H1 (cell line): ENCODE measurements around the gene TIGD6. TPM values are rescaled to one million over a fixed set of nuclear protein-coding genes. Genes with fewer than 3 reads are reported as not detected.

Experiments used
- SIRT6 ChIP-seq: IDR thresholded peaks from one replicate; pipeline ENCODE4 v1.7.1; 2012; ENCODE audit warnings: low read length, inconsistent platforms
- polyA plus RNA-seq, 7 experiments: library from polyadenylated mRNA; depleted of rRNA in 3 of 7; stranded (reverse) in 5 of 7; unstranded in 2 of 7; fragments of >200 nt in 5 of 7; fragments of 200-250 nt in 2 of 7; gene quantifications; 1 replicate in 5 of 7; 2 replicates in 1 of 7; 4 replicates in 1 of 7; pipeline versions ENCODE4 v1.2.1 to v1.2.3, GENCODE V29; 2011 to 2013; ENCODE audit warnings: missing spikeins in 2 of 7, mixed read lengths in 2 of 7
- total RNA-seq: library from RNA; stranded (reverse); fragmentation: NEBNext Ultra II Directional; extraction: Animal tissue kit (Norgen Biotek cat#: 25700); gene quantifications from 2 replicates; pipeline ENCODE4 v1.2.1, GENCODE V29; 2021
- TF ChIP-seq, protein P1 (sequence below): IDR thresholded peaks from 2 replicates; pipeline ENCODE4 v1.6.1; 2011; ENCODE audit warnings: low read length, improper control_type of control experiment

Gene TIGD6
- total and polyA plus RNA-seq, 2 of the 8 experiments (the other 6 are each of a cell fraction or from before 2014, with no cell fraction given): 1.3 to 2.4 TPM

DNA sequence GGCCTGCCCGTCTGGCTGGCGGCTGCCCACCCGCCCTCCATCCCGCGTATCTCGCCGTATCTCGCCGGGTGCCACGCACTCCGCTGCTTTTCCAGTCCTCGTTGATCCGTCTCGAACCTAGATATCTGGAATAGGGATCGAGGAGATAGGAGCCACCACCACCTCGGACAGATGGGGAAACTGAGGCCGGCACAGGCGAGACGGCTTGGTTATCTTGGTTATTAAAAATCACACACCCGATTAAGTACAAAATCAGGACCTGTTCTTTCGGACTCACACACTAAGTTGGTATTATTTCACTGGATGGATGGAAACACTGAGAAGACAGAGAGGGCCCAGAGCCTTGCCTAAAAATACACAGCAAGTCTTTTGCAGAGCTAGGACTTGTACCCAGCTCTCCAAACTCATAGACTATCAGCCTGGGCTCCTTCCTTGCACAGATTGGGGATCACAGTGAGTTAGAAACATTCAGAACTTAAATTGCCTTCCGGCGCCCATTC is 39.2 kb downstream of the TIGD6 start (continued):
- TF ChIP-seq, protein P1, sequence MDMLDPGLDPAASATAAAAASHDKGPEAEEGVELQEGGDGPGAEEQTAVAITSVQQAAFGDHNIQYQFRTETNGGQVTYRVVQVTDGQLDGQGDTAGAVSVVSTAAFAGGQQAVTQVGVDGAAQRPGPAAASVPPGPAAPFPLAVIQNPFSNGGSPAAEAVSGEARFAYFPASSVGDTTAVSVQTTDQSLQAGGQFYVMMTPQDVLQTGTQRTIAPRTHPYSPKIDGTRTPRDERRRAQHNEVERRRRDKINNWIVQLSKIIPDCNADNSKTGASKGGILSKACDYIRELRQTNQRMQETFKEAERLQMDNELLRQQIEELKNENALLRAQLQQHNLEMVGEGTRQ: no peak
- TF ChIP-seq SIRT6: no peak
